HuH-7 (cell line): ENCODE measurements around the gene RGS17.
"Not testable (repeated sequence)": the region's sequence is repeated elsewhere in the genome, so short reads cannot be mapped to it uniquely, and the experiment has no call there.

ENCODE experiments used
- DNase-seq: peaks from one replicate; pipeline ENCODE4 v3.0.0; 2011; ENCODE audit warnings: low spot score

RGS17 gene

DNA sequence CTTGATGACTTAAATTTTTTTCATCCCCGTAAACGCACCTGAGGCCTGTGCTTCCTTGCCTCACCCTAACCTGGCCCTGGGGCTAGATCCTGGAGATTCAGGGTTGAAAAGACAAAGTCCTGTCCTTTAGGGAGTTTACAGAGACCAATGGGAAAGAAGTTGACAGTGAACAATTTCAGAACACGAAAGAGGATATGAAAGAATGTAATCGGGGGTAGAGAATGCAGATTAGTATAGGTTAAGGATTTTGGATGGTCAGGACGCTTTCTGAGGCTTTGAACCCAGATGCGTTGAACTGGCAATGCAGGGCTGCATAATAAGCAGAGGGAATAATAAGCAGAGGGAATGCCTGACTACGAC is 146.6 kb downstream of the RGS17 start:
- DNase-seq: no peak

DNA sequence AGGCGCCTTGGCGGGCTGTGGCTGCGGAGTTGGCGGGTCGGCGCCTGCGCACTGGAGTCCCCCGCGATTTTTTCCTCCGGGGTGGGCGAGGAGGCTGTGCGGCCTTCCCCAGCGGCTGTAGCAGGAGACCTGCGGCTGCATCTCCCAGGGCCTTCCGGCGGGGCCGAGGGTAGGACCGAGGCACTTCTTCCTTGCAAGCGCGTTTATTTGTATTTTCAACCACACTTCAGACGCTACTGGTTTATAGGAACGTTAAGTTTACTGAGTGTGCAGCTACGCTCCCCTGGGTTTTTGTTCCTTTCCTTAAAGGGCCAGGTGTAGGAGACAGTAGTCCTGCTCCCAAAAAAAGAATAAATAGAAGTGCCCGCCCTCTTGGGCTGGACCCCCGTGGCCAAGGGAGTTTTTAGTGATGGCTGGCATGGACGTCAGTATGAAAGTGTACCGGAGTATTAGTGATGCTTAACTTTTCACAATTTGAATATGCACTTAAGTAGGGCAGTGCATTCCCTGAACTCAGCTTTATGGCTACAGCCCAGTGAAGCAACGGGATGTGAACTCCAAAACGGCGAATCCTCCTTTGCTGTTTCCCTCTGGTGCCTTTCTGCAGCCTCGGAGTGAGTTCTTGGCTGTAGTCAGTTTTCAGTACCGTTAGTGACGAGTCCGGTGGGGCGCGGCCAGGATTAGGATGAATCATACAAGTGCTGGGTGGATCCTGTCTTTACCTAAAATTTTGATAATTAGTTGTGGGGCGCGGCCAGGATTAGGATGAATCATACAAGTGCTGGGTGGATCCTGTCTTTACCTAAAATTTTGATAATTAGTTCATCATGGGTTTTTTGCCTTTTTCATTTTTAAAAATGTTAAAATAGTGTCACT is 147.2 kb downstream of the RGS17 start:
- peak; percentile 96 for DNase-seq

DNA sequence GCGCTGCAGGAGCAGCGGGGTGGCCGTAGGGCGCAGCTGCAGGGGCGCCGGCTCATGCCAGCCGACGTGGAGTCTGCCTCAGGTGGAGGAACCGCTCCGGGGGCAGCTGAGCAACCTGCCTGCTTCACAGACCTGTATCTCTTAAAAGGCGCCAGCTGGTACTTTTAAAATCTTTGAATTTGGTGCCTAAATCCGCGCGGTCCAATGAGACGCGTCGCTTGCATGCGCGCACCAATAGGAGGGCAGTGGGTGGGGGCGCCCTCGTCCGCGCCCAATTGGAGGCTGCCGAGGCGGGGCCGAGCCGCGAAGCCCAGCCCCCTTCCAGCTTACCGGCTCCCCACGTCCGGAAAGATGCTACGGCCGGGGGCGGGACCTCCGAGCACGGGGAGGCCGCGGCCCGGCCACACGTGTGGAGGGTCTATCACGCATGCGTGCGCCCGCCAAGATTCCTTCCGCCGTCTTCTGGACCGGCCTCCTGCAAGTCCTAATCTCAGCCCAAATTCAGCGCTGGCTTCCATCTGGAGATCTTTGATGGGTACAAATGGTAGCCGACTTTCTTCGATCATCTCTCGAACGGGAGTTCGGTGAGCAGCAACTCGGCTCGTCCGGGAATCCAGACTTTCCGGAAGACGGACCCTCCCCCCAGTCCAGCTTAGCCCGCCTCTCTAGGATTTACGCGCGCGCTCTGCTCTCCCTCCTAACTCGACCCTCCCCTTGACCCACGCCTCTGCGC is 148.0 kb downstream of the RGS17 start, which contains the start of gene FBXO5:
TSS of gene FBXO5 (minus strand) at position 138 of the 733 bp plus-strand sequence. CDS start at position 56, 82 bp downstream.
- peak; percentile 95 for DNase-seq

DNA sequence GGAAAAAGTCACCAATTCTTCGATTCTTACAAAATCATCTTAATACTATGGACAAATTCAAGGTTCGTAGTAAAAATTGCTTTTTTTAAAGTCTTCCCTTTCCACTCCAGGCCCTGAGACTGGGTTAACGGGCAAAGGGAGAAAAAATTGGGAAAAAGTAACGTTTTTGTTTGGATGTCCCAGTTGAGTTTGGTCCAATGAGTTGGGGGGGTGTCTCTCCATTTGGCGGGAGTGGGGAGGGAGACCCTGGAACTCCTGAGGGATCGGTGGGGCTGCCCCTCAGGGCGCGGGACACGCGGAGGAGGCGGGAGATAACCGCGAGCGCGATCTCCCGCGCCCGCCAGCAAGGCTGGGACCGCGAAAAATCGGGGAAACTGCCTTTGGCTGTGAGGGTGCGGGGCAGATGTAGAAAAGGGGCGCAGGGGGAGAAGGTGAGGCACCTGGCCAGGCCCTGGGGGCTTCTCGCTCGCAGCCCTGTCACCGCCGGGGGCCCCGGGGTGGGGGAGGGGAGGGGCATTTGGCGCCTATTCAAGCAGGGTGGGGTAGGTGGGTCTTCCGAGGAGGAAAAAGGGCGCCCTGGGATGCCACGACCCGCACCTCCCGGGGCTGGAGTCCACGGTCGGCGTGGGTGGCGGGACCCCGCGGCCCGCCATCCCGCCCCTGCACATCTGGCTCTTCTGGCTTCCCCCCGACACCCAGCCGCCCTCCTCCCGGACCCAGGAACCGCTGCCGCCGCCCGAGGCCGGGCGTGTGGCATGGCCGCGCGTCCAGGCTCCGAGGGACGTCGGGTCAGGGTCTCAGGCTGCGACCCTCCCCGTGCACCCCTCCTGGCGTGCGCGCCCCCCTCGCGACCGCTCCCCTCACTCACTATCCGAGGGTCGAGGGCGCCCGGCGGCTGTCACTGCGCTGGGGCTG is 148.8 kb downstream of the RGS17 start:
- DNase-seq: no peak

DNA sequence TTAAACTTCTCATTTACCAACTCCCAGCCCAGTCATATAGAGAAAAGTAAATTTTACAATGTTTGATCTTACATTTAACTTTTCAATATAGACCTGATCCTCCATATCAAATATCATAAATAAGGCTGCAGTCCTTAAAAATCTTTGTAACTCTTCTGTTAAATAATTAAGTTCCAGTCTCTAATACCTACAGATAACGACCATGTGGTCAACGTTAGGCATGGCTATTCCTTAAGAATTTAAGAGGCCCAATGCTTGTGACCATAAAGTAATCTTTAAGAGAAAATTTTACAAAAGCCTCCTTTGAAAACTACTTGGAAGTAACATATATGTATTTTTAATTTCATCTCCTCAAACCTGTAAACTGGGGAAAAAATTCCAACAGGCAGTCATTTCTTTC is 149.9 kb downstream of the RGS17 start:
- DNase-seq: no peak

DNA sequence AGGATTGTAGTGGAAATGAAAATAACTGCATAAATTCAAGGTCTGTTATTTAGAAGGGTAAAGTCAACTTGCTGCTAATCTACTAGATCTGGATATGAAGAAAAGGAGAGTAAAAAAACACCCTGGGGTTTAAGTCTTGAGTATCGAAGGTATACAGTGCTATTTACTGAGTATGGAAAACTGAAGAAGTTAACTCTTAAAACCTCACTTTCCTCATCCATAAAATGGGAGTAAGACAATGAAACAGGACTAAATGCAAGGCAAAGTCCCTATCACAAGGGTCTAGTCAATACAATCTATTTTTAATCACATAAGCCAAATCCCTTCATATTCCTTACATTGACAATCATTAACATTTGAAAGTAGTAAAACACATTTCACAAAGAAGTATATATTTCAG is 150.4 kb downstream of the RGS17 start:
- no peak for DNase-seq

DNA sequence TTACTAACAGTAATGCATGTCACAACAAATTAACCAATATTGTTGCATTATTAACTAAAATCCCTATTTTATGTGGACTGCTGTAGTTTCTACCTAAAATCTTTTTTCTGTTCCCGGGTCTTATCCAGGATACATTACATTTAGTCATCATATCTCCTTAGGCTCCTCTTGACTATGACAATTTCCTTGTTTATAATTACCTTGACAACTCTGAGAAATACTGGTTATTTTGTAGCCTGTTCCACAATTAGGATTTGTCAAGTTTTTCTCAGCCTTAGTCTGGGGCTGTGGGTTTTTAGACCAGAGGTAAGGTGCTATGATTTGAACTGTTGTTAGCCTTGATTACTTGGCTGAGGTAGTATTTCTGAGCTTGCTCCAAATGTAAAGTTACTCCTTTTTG is 152.0 kb downstream of the RGS17 start:
- DNase-seq: no peak

DNA sequence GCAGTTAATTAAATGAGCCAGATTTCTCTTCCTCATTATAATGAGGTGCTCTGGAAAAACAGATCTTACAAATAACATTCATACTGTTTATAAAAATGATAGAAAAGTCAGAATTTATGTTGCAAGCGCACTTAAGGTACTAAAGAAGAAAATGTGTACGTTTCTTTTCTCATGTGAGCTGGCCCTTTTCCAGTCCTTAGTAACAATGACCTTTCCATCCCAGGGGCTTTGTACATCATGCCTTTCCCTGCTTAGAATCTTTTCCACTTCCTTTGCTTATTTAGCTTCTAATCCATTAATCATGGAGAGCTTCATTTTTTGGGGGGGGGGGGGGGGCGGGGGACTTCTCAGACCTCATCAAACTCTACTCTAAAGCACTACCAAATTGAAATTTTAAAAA is 153.0 kb downstream of the RGS17 start:
- DNase-seq: no peak

DNA sequence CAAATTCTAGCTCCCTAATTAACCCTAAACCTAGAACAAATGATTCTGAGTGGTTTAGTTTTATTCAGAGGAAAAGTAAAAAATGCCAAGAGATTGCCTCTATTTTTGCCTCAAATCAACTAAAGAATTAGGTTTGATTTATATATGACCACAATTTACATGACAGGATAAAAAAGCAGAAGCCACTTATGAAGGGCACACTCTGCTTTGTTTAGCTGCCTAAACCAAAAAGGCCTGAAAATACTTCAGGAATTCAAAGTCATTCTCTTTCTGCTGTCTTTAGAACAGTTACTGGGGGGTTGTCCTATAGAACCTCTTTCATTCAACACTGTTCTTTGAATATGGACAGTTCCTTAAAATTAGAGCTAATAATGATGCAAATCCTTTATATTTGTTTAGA is 153.5 kb downstream of the RGS17 start:
- DNase-seq: no peak

DNA sequence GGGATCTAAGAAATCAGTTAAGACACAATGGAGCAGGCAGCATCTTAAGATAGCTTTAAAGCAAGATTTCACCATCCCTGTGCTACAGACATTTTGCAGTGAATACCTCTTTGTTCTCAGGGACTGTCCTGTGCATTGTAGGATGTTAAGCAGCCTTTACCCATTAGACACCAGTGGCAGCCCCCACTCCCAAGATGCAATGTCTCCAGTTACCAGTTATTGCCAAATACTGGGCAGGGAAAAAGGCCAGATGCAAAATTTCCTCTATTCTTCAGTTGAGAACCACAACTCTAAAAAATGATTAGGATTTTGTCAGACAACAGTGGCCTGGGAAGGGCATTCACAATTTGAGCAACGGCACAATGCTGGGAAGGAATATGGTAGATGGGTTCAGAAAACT is 154.3 kb downstream of the RGS17 start:
- no peak for DNase-seq

DNA sequence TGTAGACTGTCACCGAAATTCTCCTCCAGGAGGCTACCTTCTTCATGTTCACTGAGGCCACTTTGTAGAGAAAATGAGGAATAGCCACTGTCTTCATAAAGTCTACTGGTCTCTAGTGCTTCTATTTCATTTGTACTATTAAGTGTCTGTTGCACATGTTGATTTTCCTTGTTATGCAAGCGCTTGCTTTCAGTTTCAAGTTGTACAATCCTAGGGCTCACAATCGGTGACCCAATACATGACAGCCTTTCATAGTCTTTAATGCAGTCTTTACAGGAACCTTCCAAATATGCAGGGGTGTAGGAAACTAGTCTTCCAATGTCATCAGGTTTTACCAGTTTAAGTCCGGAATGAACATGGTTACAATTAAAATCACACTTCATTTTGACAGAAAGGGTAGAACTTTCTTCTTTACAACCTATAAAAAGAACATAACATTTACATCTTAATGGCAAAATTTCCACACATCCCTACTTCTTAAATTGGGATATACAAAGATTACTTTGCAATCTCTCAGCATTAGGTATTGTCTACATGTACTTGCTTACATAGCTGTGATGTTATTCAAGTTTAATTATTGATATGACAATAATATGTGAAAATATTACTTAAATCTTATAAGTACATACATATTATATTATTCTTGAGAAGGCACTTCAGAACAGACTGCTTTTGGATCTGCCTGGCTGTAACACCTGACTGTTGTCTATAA is 155.7 kb downstream of the RGS17 start:
- DNase-seq: no peak

DNA sequence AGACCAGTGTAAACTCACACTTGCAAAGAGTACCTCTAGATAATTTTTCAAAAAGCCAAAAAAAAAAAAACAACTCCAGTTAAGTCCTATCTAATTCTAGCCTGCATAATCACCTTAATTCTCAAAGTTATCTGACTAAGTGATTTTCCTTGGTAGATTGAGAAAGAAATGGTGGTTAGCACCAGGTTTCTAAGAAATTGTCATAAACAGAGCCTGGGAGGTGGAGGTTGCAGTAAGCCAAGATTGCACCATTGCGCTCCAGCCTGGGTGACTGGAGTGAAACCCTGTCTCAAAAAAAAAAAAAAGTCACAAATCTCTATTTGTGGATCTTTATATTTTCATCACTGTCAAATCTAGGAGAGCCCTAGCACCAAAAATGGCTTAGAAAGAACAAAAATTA is 157.2 kb downstream of the RGS17 start:
- no peak for DNase-seq

DNA sequence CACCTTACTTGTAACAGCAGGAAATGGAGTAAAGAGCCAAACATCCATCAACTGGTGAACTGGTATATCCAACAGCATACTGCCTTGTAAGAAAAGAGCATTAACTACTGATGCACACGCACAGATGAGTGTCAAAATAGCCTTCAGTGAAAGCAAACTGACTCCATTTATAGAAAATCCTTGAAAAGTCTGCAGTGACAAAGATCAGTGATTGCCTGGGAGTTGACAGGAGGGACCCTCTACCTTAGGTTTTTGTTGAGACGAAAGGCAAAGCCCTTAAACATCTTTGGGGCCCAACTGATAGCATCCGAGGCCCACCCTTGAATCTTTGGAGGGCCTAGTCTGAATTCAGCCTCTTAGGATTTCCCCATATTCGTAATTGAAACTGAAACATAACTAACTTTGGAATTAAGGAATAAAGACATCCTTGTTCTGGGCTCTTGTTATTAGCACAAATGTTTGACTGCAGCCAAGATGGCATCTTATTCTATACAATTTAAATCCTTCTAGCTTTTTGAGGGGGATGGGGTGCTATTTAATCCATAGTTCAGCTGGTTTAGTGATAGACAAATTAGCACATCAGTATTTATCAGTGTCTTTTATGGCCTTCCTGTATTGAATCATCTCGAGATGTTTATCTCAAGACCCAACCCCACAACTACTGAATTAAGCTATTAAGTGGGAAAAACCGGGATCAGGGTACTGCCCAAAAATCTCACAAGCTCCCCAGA is 161.2 kb downstream of the RGS17 start:
- no peak for DNase-seq

DNA sequence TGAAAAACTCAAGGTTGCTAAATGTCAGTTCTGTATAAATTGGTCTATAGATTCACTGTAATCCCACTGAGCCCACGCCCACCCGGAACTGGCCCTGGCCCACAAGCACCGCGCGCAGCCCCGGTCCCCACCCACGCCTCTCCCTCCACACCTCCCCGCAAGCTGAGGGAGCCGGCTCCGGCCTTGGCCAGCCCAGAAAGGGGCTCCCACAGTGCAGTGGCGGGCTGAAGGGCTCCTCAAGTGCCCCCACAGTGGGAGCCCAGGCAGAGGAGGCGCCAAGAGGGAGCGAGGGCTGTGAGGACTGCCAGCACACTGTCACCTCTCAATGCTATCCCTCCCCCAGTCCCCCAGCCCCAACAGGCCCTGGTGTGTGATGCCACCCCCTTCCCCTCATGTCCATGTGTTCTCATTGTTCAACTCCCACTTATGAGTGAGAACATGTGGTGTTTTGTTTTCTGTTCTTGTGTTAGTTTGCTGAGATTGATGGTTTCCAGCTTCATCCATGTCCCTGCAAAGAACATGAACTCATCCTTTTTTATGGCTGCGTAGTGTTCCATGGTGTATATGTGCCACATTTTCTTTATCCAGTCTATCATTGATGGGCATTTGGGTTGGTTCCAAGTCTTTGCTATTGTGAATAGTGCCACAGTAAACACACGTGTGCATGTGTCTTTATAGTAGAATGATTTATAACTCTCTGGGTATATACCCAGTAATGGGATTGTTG is 164.8 kb downstream of the RGS17 start:
- not testable (repeated sequence) for DNase-seq

DNA sequence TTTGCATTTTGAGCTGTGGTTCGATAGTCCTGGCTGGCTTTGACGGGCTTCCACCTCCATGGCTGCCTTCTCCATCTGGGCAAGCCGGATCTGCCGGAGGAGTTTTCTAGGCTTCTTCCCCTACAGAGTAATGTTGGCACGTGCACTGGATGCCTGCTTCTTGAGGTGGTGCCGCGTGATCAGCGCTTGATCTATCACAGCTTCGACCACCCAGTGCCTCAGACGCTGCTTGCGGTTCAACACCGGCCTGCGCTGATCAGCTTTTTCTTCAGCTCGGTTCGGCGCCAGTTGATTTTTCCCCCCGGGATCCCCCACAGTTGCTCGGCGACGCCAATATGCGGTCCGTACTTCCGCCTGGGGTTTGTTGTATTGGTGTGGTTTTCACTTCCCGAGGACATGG is 171.7 kb downstream of the RGS17 start:
- DNase-seq: no peak

DNA sequence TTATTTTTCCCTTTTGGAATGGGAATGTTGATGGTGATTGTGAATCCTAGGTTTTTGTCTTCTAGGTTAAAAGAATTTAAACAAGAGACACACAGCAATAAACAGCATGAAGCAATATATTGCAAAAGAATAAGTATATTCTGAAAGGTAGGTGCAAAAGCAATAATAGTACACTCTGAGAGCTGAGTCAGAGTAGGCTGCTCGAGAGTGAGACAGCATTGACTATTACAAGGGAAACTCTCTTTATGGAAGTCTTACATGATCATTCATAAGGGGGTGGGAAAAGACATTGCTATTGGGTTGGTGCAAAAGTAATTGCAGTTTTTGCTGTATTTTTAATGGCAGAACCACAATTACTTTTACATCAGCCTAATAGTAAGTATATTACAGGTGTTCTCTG is 173.3 kb downstream of the RGS17 start:
- no peak for DNase-seq
